GM12875 (cell line): ENCODE measurements around the gene MS4A5.

Experiments
- H3K4me3 ChIP-seq: one replicate; pipeline ENCODE4 v1.5.1; 2011; ENCODE audit warnings: low read depth, low read length, control low read depth
- TF ChIP-seq, protein P1 (sequence below): IDR thresholded peaks from 2 replicates; pipeline ENCODE4 v1.5.1; 2011; ENCODE audit warnings: low read depth, mild to moderate bottlenecking, control low read depth, inconsistent platforms, low read length, moderate library complexity, borderline replicate concordance; ENCODE audit not compliant: insufficient read depth

MS4A5 gene

DNA sequence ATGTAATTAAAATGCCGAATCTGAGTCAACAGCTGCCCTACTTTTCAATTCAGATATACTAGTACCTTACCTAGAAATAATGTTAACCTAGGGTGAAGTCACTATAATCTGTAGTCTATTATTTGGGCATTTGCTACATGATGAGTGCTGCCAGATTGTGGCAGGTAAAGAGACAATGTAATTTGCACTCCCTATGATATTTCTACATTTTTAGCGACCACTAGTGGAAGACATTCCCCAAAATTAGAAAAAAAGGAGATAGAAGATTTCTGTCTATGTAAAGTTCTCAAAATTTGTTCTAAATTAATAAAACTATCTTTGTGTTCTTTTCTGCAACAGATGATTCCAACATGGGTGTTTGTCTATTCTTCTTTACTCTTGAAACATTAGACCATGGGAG lies 40.4 kb downstream of the MS4A5 start:
- TF ChIP-seq, protein P1, sequence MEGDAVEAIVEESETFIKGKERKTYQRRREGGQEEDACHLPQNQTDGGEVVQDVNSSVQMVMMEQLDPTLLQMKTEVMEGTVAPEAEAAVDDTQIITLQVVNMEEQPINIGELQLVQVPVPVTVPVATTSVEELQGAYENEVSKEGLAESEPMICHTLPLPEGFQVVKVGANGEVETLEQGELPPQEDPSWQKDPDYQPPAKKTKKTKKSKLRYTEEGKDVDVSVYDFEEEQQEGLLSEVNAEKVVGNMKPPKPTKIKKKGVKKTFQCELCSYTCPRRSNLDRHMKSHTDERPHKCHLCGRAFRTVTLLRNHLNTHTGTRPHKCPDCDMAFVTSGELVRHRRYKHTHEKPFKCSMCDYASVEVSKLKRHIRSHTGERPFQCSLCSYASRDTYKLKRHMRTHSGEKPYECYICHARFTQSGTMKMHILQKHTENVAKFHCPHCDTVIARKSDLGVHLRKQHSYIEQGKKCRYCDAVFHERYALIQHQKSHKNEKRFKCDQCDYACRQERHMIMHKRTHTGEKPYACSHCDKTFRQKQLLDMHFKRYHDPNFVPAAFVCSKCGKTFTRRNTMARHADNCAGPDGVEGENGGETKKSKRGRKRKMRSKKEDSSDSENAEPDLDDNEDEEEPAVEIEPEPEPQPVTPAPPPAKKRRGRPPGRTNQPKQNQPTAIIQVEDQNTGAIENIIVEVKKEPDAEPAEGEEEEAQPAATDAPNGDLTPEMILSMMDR = no peak
- H3K4me3 ChIP-seq = no peak overlapping the region

DNA sequence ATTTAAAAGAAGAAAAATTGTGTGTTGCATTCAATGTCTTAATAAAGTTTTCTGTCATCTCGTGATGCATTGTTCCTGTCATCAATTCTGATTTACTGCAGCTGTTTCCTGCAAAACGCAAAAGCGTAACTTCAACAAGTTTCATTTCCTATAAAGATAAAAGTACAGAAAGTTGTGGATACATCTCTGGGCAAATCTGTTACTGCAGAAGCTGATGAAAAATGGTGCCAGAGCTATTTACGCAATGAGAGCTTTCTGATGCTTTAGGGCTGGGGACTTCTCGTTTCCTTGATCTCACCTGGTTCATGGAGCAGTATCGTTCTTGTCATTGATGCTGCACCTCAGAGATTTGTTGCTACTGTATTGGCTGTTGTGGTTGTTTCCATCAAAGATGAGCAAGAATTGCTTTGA lies 47.7 kb downstream of the MS4A5 start:
- H3K4me3 ChIP-seq = no peak overlapping the region
- TF ChIP-seq, protein P1 = no peak

DNA sequence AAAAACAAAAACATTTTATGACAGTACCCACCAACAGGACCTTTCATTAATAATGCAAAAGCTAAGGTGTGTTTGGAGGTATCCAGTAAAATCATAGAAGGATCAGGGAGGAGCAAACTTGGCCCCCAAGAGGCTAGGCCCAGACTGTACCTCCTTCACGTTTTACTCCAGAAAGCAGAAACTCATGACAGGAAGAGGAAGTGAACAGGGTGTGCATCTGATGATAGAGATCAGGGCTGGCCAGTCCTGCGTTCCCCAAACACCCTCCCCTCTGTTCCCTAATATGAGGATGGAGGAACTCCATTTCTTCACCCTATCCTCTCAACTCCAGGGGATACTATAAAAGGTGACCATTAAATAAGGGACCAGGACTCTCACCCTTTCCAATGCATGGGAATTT lies 53.0 kb downstream of the MS4A5 start:
- H3K4me3 ChIP-seq = no peak overlapping the region
- TF ChIP-seq, protein P1 = no peak

DNA sequence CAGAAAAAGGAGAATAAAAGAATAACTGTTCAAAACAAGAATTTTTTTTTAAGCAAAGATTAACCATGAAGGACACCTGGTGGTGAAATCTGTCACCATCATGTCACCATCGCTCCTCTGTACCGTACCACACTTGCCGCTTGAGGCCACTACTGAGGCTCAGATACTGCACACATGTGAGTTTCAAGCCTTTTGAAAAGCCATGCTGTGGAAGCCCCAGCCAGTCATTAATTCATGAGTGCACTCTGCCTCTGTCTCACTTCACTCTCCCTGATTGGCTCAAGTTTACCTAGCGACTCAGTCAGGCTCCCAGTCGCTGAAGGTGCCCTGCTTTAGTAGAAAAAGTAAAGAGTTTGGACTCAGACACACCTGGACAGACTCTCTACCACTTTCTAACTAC lies 56.6 kb downstream of the MS4A5 start:
- no peak overlapping the region for H3K4me3 ChIP-seq
- TF ChIP-seq, protein P1 = peak; percentile 88

DNA sequence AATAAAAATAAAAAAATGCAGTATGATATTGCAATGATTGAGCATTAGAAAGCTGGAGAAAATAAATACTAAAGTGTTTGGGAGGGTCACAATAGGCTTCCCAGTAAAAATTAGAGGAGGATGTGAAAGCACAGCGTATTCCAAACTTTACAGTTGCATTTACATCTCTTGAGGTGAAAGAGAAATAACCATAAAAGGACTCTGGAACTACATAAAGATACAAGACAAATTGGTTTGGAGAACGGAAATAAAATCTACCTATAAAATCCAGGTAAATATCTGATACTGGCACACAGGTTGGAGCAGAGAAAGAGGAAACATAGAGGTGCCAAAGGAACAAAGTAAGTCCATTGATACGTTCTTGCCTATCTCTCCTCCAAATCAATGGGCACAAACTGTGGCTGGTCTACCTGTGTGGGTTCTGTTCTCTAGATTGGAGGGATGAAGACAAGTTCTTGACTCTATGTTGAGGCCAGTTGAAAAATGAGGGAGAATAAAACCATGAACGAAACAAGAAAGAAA lies 63.2 kb downstream of the MS4A5 start, which contains the start of gene MS4A12:
TSS of gene MS4A12 (plus strand) at position 291 of the 522 bp plus-strand sequence. CDS start 4,541 bp downstream, outside the sequence.
- TF ChIP-seq, protein P1 = no peak
- H3K4me3 ChIP-seq = no peak within 1 kb of the TSS

DNA sequence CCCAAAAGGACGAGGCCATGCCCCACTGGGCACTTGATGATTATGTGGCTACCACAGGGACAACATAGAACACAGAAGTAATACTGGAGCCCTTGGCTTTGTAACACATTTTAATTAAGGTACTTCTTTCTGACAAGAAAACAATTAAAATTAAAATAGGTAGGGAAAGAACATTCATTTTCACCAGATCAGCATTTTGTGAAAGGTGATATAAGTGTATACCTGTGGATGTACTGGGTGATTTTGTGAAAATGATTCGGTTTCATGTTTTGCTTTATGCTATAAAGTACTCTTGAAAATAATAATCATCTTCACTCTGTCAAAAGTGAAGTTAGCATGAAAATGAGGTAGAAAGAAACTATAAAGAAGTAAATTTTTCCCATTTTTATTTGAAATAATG lies 64.1 kb downstream of the MS4A5 start:
- no peak overlapping the region for H3K4me3 ChIP-seq
- TF ChIP-seq, protein P1 = no peak
